Activated CD4-positive, alpha-beta memory T cell treated with anti-CD3 and anti-CD28 coated beads for 36 hours (primary cell): Measurements from ENCODE around the gene SPRR2B. TPM values are rescaled to one million over a fixed set of nuclear protein-coding genes. Genes with fewer than 3 reads are reported as not detected.
"Not testable (repeated sequence)": the region's sequence is repeated elsewhere in the genome, so short reads cannot be mapped to it uniquely, and the experiment has no call there.

Experiments used
- CTCF ChIA-PET: fragments of 350-600 bp; sonication (Branson Sonifier 250); formaldehyde crosslinking; loops from one replicate; lab custom pipeline; 2021; ENCODE audit warnings: antibody characterized with exemption, inconsistent platforms; lab: Charles Lee
- POLR2A ChIA-PET: fragments of 350-600 bp; sonication (Branson Sonifier 250); formaldehyde crosslinking; loops from one replicate; lab custom pipeline; 2021; ENCODE audit warnings: antibody characterized with exemption; lab: Charles Lee
- DNase-seq: peaks from one replicate; pipeline ENCODE4 v3.0.0-alpha.2; 2020
- H3K27ac Mint-ChIP-seq: one replicate; pipeline ENCODE4 v1.8.0; 2021; ENCODE audit warnings: mixed read lengths
- H3K27me3 Mint-ChIP-seq: one replicate; pipeline ENCODE4 v1.8.0; 2021; ENCODE audit warnings: mixed read lengths
- H3K36me3 Mint-ChIP-seq: one replicate; pipeline ENCODE4 v1.8.0; 2021; ENCODE audit warnings: mixed read lengths
- H3K4me1 Mint-ChIP-seq: one replicate; pipeline ENCODE4 v1.8.0; 2021; ENCODE audit warnings: low read depth, mixed read lengths
- H3K4me3 Mint-ChIP-seq: one replicate; pipeline ENCODE4 v1.8.0; 2021; ENCODE audit warnings: mild to moderate bottlenecking, mixed read lengths
- H3K9me3 Mint-ChIP-seq: one replicate; pipeline ENCODE4 v1.8.0; 2021; ENCODE audit warnings: mixed read lengths
- intact Hi-C: fragments of 100-400 bp; cut with micrococcal nuclease; formaldehyde crosslinking; loops from one replicate; pipeline ENCODE4 v1.15.1; 2023
- total RNA-seq, 2 experiments: library from RNA; stranded (reverse); gene quantifications; one replicate each; pipeline ENCODE4 v1.2.3, GENCODE V29; 2021

SPRR2B gene
- total RNA-seq, result not detected

DNA sequence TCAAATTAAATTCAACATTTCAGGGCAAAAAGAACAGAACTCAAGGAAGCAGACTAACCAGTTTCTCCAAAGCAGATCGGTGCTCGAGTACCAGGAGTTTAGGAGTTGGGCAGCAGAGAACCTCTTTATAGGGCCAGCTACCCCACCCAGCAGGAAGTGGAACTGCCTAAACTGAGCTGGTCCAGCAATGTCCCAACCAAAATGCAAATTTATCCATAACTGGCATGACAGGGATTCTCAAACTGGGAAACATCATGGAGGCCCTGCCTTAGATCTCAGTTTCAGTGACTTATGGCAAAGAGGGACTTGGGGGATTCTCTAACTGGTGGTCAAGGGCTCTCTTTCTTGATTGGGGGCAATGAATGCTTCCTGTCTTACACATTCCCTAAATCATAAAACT is at the start of gene SPRR2B:
SPRR2B (minus strand) TSS at position 101 of the 400 bp plus-strand sequence. CDS start 772 bp downstream, outside the sequence.
- no peaks in the 10 kb centered on the region for H3K9me3 Mint-ChIP-seq
- ChIA-PET CTCF (no interaction called here), POLR2A (no interaction called here)
- H3K36me3 Mint-ChIP-seq, result no peaks in the 10 kb centered on the region
- no peak within 1 kb of the TSS for H3K4me3 Mint-ChIP-seq
- H3K27me3 Mint-ChIP-seq, result peaks cover 2% of the 10 kb centered on the region
- H3K27ac Mint-ChIP-seq, result no peak within 1 kb of the TSS
- no peaks in the 10 kb centered on the region for H3K4me1 Mint-ChIP-seq
- no peak for DNase-seq
- intact Hi-C loops, result no loop called here

DNA sequence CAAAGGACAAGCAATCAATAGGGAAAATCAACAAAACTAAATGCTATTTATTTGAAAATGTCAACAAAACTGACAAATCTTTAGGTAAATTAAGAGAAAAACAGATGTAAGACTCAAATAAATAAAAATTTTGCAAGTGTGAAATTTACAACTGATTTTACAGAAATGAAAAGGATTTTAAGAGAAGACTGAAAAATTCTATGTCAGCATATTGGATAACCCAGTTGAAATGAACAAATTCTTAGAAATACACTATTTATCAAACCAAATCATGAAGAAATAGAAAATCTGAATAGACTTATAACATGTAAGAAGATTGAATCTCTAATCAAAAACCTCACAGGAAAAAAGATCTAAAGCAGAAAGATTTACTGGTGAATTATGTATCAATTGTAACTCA is 49.5 kb upstream of the SPRR2B start:
- no peak for DNase-seq
- Mint-ChIP-seq H3K36me3 (no peaks in the 10 kb centered on the region), H3K4me3 (no peak overlapping the region), H3K4me1 (no peaks in the 10 kb centered on the region), H3K9me3 (peaks cover 21% of the 10 kb centered on the region), H3K27me3 (peaks cover 12% of the 10 kb centered on the region), H3K27ac (no peak overlapping the region)
- ChIA-PET CTCF (no interaction called here), POLR2A (no interaction called here)
- intact Hi-C loops, result no loop called here

- ChIA-PET CTCF (no interaction called here), POLR2A (no interaction called here)
- Mint-ChIP-seq H3K27ac (no peak overlapping the region), H3K27me3 (peaks cover 15% of the 10 kb centered on the region), H3K4me3 (no peak overlapping the region), H3K36me3 (no peaks in the 10 kb centered on the region), H3K9me3 (peaks cover 7% of the 10 kb centered on the region), H3K4me1 (no peaks in the 10 kb centered on the region)
- no peak for DNase-seq
- intact Hi-C loops, result no loop called here
These were observed 48.1 kb upstream of the SPRR2B start for GRCh38 chr1:153119491-153119971.

DNA sequence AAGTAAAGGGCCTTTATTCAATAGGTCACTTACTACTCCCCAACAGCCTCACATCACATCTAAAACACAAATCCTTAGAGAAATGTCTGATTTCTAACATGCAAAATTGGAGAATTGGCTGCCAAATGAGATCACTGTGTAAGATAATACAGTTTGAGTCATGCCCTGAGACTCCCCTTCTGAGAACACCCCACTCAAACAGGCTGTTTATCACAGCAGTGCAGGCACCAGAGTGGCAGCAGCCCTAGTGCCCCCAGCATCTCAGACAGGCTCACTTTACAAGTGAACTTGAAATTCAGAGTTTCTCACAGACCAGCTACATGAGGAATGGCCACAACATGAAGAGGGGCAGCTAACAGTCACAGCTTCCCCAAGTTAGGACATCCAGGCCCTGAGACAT is 43.9 kb upstream of the SPRR2B start:
- intact Hi-C loops, H3K4me3 Mint-ChIP-seq, H3K27ac Mint-ChIP-seq, H3K4me1 Mint-ChIP-seq, H3K9me3 Mint-ChIP-seq, POLR2A ChIA-PET, H3K36me3 Mint-ChIP-seq, DNase-seq: not testable (repeated sequence)
- peaks cover 12% of the 10 kb centered on the region for H3K27me3 Mint-ChIP-seq
- CTCF ChIA-PET, result interaction anchor here (0.7 to 1.2 kb wide), 2 partner anchors 50 to 460 kb away, joined by 3 read pairs; no protein-coding TSS in a partner anchor

DNA sequence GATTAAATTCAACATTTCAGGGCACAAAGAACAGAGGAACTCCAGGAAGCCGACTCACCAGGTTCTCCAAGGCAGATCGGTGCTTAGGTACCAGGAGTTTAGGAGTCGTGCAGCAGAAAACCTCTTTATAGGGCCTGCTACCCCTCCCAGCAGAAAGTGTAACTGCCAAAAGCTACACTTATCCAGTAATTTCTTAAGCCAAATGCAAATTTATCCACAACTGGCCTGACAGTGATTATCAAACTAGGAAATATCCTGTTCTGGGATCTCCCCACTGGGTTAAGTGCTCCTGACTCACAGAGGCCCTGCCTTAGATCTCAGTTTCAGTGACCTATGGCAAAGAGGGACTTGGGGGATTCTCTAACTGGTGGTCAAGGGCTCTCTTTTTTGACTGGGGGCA is 42.0 kb upstream of the SPRR2B start, which contains the start of gene SPRR2F:
SPRR2F (minus strand) TSS at position 101 of the 400 bp plus-strand sequence. CDS start 783 bp downstream, outside the sequence.
- H3K9me3 Mint-ChIP-seq, result no peaks in the 10 kb centered on the region
- no peak within 1 kb of the TSS for H3K27ac Mint-ChIP-seq
- intact Hi-C loops, result no loop called here
- no peaks in the 10 kb centered on the region for H3K4me1 Mint-ChIP-seq
- H3K36me3 Mint-ChIP-seq, result no peaks in the 10 kb centered on the region
- CTCF ChIA-PET, result no interaction called here
- H3K4me3 Mint-ChIP-seq, result no peak within 1 kb of the TSS
- H3K27me3 Mint-ChIP-seq, result peaks cover 6% of the 10 kb centered on the region
- POLR2A ChIA-PET, result no interaction called here
- no peak for DNase-seq

DNA sequence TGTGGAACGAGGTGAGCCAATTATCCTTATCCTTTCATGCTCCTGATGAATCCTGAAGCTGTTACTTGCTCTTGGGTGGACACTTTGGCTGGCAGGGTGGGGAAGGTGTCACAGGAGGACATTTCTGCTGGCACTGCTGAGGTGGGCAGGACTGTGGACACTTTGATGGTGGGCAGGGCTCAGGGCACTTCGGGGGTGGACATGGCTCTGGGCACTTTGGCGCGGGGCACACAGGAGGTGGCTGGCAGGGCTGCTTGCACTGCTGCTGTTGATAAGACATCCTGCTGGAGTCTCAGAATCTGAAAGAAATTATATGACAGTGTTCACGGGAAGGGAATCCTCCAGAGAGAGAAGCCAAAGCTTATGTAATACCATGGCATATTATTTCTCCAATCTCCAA is 41.0 kb upstream of the SPRR2B start:
- H3K27ac Mint-ChIP-seq, CTCF ChIA-PET: not testable (repeated sequence)

GRCh38 chr1:153100245-153100644 is 28.8 kb upstream of the SPRR2B start:
- intact Hi-C loops, result no loop called here
- no peak for DNase-seq
- CTCF ChIA-PET, result no interaction called here
- Mint-ChIP-seq H3K27ac (no peak overlapping the region), H3K36me3 (no peaks in the 10 kb centered on the region), H3K4me3 (no peak overlapping the region), H3K27me3 (peaks cover 20% of the 10 kb centered on the region), H3K9me3 (no peaks in the 10 kb centered on the region), H3K4me1 (no peaks in the 10 kb centered on the region)
- POLR2A ChIA-PET, result no interaction called here

More for the DNA sequence above, 41.0 kb upstream of the SPRR2B start:
- intact Hi-C loops, H3K9me3 Mint-ChIP-seq, H3K4me1 Mint-ChIP-seq, DNase-seq, H3K4me3 Mint-ChIP-seq, H3K27me3 Mint-ChIP-seq, H3K36me3 Mint-ChIP-seq, POLR2A ChIA-PET: not testable (repeated sequence)

- ChIA-PET POLR2A (no interaction called here), CTCF (no interaction called here)
- Mint-ChIP-seq H3K36me3 (no peaks in the 10 kb centered on the region), H3K27ac (no peak overlapping the region), H3K4me1 (no peaks in the 10 kb centered on the region), H3K27me3 (peaks cover 20% of the 10 kb centered on the region), H3K9me3 (no peaks in the 10 kb centered on the region), H3K4me3 (no peak overlapping the region)
- intact Hi-C loops, result no loop called here
- no peak for DNase-seq
These were observed 28.1 kb upstream of the SPRR2B start for GRCh38 chr1:153099461-153100045.

- Mint-ChIP-seq H3K4me3 (no peak overlapping the region), H3K27ac (no peak overlapping the region), H3K36me3 (no peaks in the 10 kb centered on the region), H3K4me1 (no peaks in the 10 kb centered on the region), H3K27me3 (peaks cover 20% of the 10 kb centered on the region), H3K9me3 (no peaks in the 10 kb centered on the region)
- intact Hi-C loops, result no loop called here
- DNase-seq, result no peak
- ChIA-PET POLR2A (no interaction called here), CTCF (no interaction called here)
These were observed 24.4 kb upstream of the SPRR2B start for GRCh38 chr1:153095764-153096163.

- DNase-seq, result no peak
- H3K4me3 Mint-ChIP-seq, result no peak within 1 kb of the TSS
- no peaks in the 10 kb centered on the region for H3K9me3 Mint-ChIP-seq
- H3K27me3 Mint-ChIP-seq, result peaks cover 19% of the 10 kb centered on the region
- POLR2A ChIA-PET, result no interaction called here
- intact Hi-C loops, result no loop called here
- no peak within 1 kb of the TSS for H3K27ac Mint-ChIP-seq
- CTCF ChIA-PET, result no interaction called here
- no peaks in the 10 kb centered on the region for H3K36me3 Mint-ChIP-seq
- H3K4me1 Mint-ChIP-seq, result no peaks in the 10 kb centered on the region
These were observed 23.0 kb upstream of the SPRR2B start, which contains the start of gene SPRR2E for GRCh38 chr1:153094426-153094825. Gene SPRR2E, minus strand, starts transcription at chr1:153094526. Its CDS starts 775 bp downstream, at chr1:153093751.

DNA sequence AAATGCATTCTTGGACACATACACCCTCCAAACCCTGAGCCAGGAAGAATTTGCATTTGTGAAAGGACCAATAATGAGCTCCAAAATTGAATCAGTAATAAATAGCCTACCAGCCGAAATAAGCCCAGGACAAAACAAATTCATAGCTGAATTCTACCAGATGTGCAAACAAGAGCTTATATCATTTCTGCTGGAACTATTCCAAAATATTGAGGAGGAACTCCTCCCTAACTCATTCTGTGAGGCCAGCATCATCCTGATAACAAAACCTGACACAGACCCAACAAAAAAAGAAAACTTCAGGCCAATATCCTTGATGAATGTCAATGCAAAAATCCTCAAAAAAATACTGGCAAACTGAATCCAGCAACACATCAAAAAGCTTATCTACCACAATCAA is 16.2 kb upstream of the SPRR2B start:
- H3K27ac Mint-ChIP-seq, result no peak overlapping the region
- no peak for DNase-seq

GRCh38 chr1:153081736-153082135 is 10.3 kb upstream of the SPRR2B start:
- peaks cover 18% of the 10 kb centered on the region for H3K27me3 Mint-ChIP-seq
- intact Hi-C loops, result no loop called here
- peaks cover 6% of the 10 kb centered on the region for H3K9me3 Mint-ChIP-seq
- no peak overlapping the region for H3K4me3 Mint-ChIP-seq
- H3K27ac Mint-ChIP-seq, result no peak overlapping the region
- CTCF ChIA-PET, result no interaction called here
- no peaks in the 10 kb centered on the region for H3K36me3 Mint-ChIP-seq
- DNase-seq, result no peak
- POLR2A ChIA-PET, result no interaction called here
- H3K4me1 Mint-ChIP-seq, result no peaks in the 10 kb centered on the region

More for the DNA sequence above, 16.2 kb upstream of the SPRR2B start:
- Mint-ChIP-seq H3K36me3 (no peaks in the 10 kb centered on the region), H3K9me3 (no peaks in the 10 kb centered on the region), H3K4me3 (no peak overlapping the region), H3K4me1 (no peaks in the 10 kb centered on the region), H3K27me3 (peaks cover 13% of the 10 kb centered on the region)
- ChIA-PET POLR2A (no interaction called here), CTCF (no interaction called here)
- intact Hi-C loops, result no loop called here
